K562 (cell line): Measurements from ENCODE around the gene VEGFB. TPM values are rescaled to one million over a fixed set of nuclear protein-coding genes. Genes with fewer than 3 reads are reported as not detected.
A peak's percentile ranks its signal among the peaks of the same experiment; 100 is the strongest.

Source experiments
- CBX5 ChIP-seq: IDR thresholded peaks from 2 replicates; pipeline ENCODE4 v1.6.1; 2014; ENCODE audit warnings: low read depth, borderline replicate concordance
- CCNT2 ChIP-seq: IDR thresholded peaks from 2 replicates; pipeline ENCODE4 v1.6.1; 2011; ENCODE audit warnings: borderline replicate concordance, low read depth, mild to moderate bottlenecking, moderate library complexity, mixed read lengths, low read length; ENCODE audit not compliant: insufficient read length; ENCODE audit errors: extremely low read depth
- E2F8 ChIP-seq: fragments of 450-650 bp; IDR thresholded peaks from 2 replicates; pipeline ENCODE4 v1.7.1; 2018; ENCODE audit warnings: mild to moderate bottlenecking, low read depth; ENCODE audit not compliant: partially characterized antibody
- GABPB1 ChIP-seq: sonication (generic); formaldehyde crosslinking; IDR thresholded peaks from 2 replicates; pipeline ENCODE4 v1.8.0; 2022; ENCODE audit warnings: mild to moderate bottlenecking, missing genetic modification reagents
- HNRNPLL ChIP-seq: fragments of 200-400 bp; formaldehyde crosslinking; IDR thresholded peaks from 2 replicates; pipeline ENCODE4 v1.6.1; 2017; ENCODE audit warnings: low read length, low read depth, mild to moderate bottlenecking; ENCODE audit not compliant: poor library complexity, severe bottlenecking
- MCM3 ChIP-seq: fragments of 450-650 bp; IDR thresholded peaks from 2 replicates; pipeline ENCODE4 v1.6.1; 2016
- PHF21A ChIP-seq: fragments of 450-650 bp; IDR thresholded peaks from 2 replicates; pipeline ENCODE4 v1.6.1; 2017; ENCODE audit warnings: low read depth, borderline replicate concordance
- PTTG1 ChIP-seq: fragments of 450-650 bp; IDR thresholded peaks from 2 replicates; pipeline ENCODE4 v1.6.1; 2016; ENCODE audit warnings: low read depth, mild to moderate bottlenecking, missing genetic modification characterization, missing compliant biosample characterization
- RBM22 ChIP-seq: fragments of 200-400 bp; formaldehyde crosslinking; IDR thresholded peaks from 2 replicates; pipeline ENCODE4 v1.6.1; 2018; ENCODE audit warnings: low read length, low read depth; ENCODE audit not compliant: poor library complexity, severe bottlenecking
- RNF219 ChIP-seq: fragments of 250-450 bp; sonication (Bioruptor Pico); IDR thresholded peaks from 2 replicates; pipeline ENCODE4 v1.5.0; 2022; ENCODE audit warnings: mild to moderate bottlenecking
- SPI1 ChIP-seq: IDR thresholded peaks from 2 replicates; pipeline ENCODE4 v1.6.1; 2011; ENCODE audit warnings: low read depth, low read length, control low read depth, borderline replicate concordance
- TAF7 ChIP-seq: fragments of 450-650 bp; IDR thresholded peaks from 2 replicates; pipeline ENCODE4 v1.6.1; 2016; ENCODE audit warnings: missing genetic modification characterization, missing compliant biosample characterization
- ZC3H8 ChIP-seq: fragments of 450-650 bp; IDR thresholded peaks from 2 replicates; pipeline ENCODE4 v1.6.1; 2017
- ZFP30 ChIP-seq: fragments of 250-450 bp; sonication (Bioruptor Pico); IDR thresholded peaks from 2 replicates; pipeline ENCODE4 v1.8.0; 2022; ENCODE audit warnings: moderate library complexity, mild to moderate bottlenecking, inconsistent platforms, borderline replicate concordance
- ZNF449 ChIP-seq: fragments of 250-450 bp; sonication (Bioruptor Pico); IDR thresholded peaks from 2 replicates; pipeline ENCODE4 v1.8.0; 2022; ENCODE audit warnings: moderate library complexity, mild to moderate bottlenecking, inconsistent platforms
- ZNF592 ChIP-seq: fragments of 450-650 bp; IDR thresholded peaks from 2 replicates; pipeline ENCODE4 v1.6.1; 2017; ENCODE audit warnings: antibody characterized with exemption, mild to moderate bottlenecking
- polyA plus RNA-seq, 8 experiments: library from polyadenylated mRNA; depleted of rRNA in 4 of 8; stranded (reverse) in 5 of 8; unstranded in 3 of 8; fragments of >200 nt; fragmentation: Nextera tagmentation in 2 of 8; fragmentation: Illumina TruSeq in 1 of 8; extraction: Ambion mirVana in 2 of 8; extraction: Trizol in 1 of 8; gene quantifications; 2 replicates each; pipeline versions ENCODE4 v1.2.1 to v1.2.3, GENCODE V29; 2011 to 2014; ENCODE audit warnings: inconsistent platforms in 1 of 8, missing spikeins in 1 of 8
- total RNA-seq, 7 experiments: library from RNA; depleted of rRNA in 6 of 7; stranded (reverse); fragments of >200 nt in 6 of 7; fragmentation: Illumina TruSeq in 2 of 7; extraction: Trizol in 2 of 7; gene quantifications; 2 replicates each; pipeline versions ENCODE4 v1.2.1 to v1.2.3, GENCODE V29; 2011 to 2021; ENCODE audit warnings: low replicate concordance in 1 of 7

VEGFB gene
- total and polyA plus RNA-seq, 9 of the 15 experiments (the other 6 are each of a cell fraction or from before 2014, with no cell fraction given) = 11.0 to 83.4 (median 25.7) TPM

- TF ChIP-seq ZNF449 (CRISPR knock-in tag) (no peak), MCM3 (no peak), CBX5 (no peak), ZNF592 (no peak), HNRNPLL (peak; percentile 9), ZFP30 (CRISPR knock-in tag) (no peak), ZC3H8 (no peak), PHF21A (no peak), TAF7 (no peak), SPI1 (peak; percentile 74), PTTG1 (tag) (no peak), CCNT2 (peak; percentile 19), RBM22 (peak; percentile 53), E2F8 (no peak), RNF219 (no peak), GABPB1 (CRISPR knock-in tag) (0 out of 2 replicates have a peak, but pooled peaks have one; percentile 10)
Measured at GRCh38 chr11:64224891-64225607, 9.3 kb upstream of the VEGFB start (continued).
